ENCODE measurements around the gene MEST.

The MEST gene

DNA sequence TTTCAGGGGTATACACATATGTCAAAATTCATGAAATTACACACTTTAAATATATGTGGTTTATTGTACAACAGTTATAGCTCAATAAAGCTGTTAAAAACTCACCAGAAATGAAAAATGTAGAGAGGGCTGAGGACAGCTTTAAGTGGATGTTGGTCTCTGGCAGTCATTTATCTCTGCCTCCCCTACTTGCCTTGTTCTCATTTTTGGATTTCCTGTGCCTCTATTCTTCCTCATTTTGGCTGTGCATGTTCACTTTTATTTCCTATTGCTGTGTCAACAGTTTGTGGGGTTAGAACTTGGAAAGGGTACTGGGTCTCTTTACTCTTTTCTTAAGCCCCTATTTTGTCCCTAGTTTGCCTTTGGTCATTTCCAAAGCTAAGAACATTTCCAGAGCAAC, 18.6 kb upstream of the MEST start:
- H3K9me3 ChIP-seq (ENCODE audit: insufficient read depth, low read length), result no peaks in the 10 kb centered on the region
- H3K27ac ChIP-seq (ENCODE audit: low read depth, low read length), result no peak overlapping the region
- peak overlapping the region; percentile 87 for H2AFZ ChIP-seq (ENCODE audit: low read depth, low read length, severe bottlenecking)
- no peaks in the 10 kb centered on the region for H4K20me1 ChIP-seq (ENCODE audit: low read depth, low read length)
- peak overlapping the region; percentile 39 for H3K4me2 ChIP-seq (ENCODE audit: low read depth, low read length, poor library complexity, severe bottlenecking)
- no peak overlapping the region for H3K9ac ChIP-seq (ENCODE audit: low read length)
- H3K27me3 ChIP-seq (ENCODE audit: low read length), result no peaks in the 10 kb centered on the region
- H3F3A ChIP-seq (ENCODE audit: insufficient read depth), result no peaks in the 10 kb centered on the region
- no peaks in the 10 kb centered on the region for H3K79me2 ChIP-seq (ENCODE audit: insufficient read depth, low read length)
- no peak overlapping the region for H3K4me3 ChIP-seq (ENCODE audit: insufficient read depth, low read length, poor library complexity, severe bottlenecking)
- H3K9me2 ChIP-seq (replicated peaks; ENCODE audit: insufficient read depth, low read length), result no peaks in the 10 kb centered on the region
- no peak for TF ChIP-seq EZH2phosphoT487 (conservative IDR thresholded peaks at IDR 0.05; ENCODE audit: low read length)
- TF ChIP-seq, protein P1, sequence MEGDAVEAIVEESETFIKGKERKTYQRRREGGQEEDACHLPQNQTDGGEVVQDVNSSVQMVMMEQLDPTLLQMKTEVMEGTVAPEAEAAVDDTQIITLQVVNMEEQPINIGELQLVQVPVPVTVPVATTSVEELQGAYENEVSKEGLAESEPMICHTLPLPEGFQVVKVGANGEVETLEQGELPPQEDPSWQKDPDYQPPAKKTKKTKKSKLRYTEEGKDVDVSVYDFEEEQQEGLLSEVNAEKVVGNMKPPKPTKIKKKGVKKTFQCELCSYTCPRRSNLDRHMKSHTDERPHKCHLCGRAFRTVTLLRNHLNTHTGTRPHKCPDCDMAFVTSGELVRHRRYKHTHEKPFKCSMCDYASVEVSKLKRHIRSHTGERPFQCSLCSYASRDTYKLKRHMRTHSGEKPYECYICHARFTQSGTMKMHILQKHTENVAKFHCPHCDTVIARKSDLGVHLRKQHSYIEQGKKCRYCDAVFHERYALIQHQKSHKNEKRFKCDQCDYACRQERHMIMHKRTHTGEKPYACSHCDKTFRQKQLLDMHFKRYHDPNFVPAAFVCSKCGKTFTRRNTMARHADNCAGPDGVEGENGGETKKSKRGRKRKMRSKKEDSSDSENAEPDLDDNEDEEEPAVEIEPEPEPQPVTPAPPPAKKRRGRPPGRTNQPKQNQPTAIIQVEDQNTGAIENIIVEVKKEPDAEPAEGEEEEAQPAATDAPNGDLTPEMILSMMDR (IDR thresholded peaks at IDR 0.05; ENCODE audit: insufficient read depth, low read length, poor library complexity, severe bottlenecking), result no peak
- H3K36me3 ChIP-seq (ENCODE audit: low read length), result no peaks in the 10 kb centered on the region

DNA sequence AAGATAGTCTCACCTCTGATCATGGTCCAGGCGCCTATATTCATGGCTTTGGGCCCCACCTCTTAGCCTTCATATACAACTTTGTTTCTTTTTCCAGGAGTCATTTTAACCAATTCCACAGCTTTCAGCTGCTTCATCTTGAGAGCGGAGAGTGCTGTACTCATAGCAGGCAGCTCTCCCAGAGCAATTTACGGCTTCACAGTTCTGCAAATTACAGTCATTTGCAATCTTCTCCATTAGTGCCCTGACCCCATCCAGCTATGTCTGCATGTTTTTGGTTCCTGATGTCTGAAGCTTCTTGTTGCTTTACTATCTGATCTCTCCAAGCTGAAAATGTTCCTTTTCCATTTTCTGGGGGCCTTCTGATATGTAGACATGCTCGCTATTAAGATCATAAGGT, 18.0 kb upstream of the MEST start:
- Histone ChIP-seq H3K4me2 (ENCODE audit: low read depth, low read length, poor library complexity, severe bottlenecking) (peak overlapping the region; percentile 39), H3F3A (ENCODE audit: insufficient read depth) (no peaks in the 10 kb centered on the region), H3K36me3 (ENCODE audit: low read length) (no peaks in the 10 kb centered on the region), H3K9me3 (ENCODE audit: insufficient read depth, low read length) (no peaks in the 10 kb centered on the region), H3K79me2 (ENCODE audit: insufficient read depth, low read length) (no peaks in the 10 kb centered on the region), H3K4me3 (ENCODE audit: insufficient read depth, low read length, poor library complexity, severe bottlenecking) (no peak overlapping the region), H2AFZ (ENCODE audit: low read depth, low read length, severe bottlenecking) (no peak overlapping the region), H3K9ac (ENCODE audit: low read length) (no peak overlapping the region), H3K27ac (ENCODE audit: low read depth, low read length) (no peak overlapping the region), H3K27me3 (ENCODE audit: low read length) (no peaks in the 10 kb centered on the region), H3K9me2 (replicated peaks; ENCODE audit: insufficient read depth, low read length) (no peaks in the 10 kb centered on the region), H4K20me1 (ENCODE audit: low read depth, low read length) (no peaks in the 10 kb centered on the region)
- TF ChIP-seq EZH2phosphoT487 (conservative IDR thresholded peaks at IDR 0.05; ENCODE audit: low read length), result no peak
- TF ChIP-seq, protein P1 (IDR thresholded peaks at IDR 0.05; ENCODE audit: insufficient read depth, low read length, poor library complexity, severe bottlenecking), result no peak

DNA sequence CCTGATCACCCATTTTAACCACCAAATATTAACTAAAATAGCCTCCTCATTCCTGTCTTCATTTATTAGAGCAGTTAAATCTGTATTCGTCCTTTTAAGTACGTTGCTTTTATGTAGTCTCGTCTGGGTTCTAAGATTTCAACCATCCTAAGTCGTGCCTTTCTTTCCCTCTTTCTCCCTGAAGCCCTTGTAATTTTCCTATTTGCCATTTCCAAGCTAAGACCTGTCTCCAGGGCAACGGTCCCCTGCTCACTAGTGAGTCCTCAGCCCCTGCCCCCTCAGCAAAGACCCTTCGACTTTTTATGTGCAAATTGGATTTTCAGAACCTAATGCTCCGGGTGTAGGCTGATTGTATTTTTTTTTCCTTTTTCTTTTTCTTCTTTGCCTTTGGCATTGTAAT, 16.1 kb upstream of the MEST start:
- no peak overlapping the region for H3K27ac ChIP-seq (ENCODE audit: low read depth, low read length)
- H3K79me2 ChIP-seq (ENCODE audit: insufficient read depth, low read length), result no peaks in the 10 kb centered on the region
- H3F3A ChIP-seq (ENCODE audit: insufficient read depth), result no peaks in the 10 kb centered on the region
- no peak overlapping the region for H3K4me3 ChIP-seq (ENCODE audit: insufficient read depth, low read length, poor library complexity, severe bottlenecking)
- no peaks in the 10 kb centered on the region for H3K9me3 ChIP-seq (ENCODE audit: insufficient read depth, low read length)
- H3K27me3 ChIP-seq (ENCODE audit: low read length), result no peaks in the 10 kb centered on the region
- no peak overlapping the region for H3K4me2 ChIP-seq (ENCODE audit: low read depth, low read length, poor library complexity, severe bottlenecking)
- no peak overlapping the region for H3K9ac ChIP-seq (ENCODE audit: low read length)
- H3K36me3 ChIP-seq (ENCODE audit: low read length), result no peaks in the 10 kb centered on the region
- no peak overlapping the region for H2AFZ ChIP-seq (ENCODE audit: low read depth, low read length, severe bottlenecking)
- H4K20me1 ChIP-seq (ENCODE audit: low read depth, low read length), result no peaks in the 10 kb centered on the region
- TF ChIP-seq, protein P1 (IDR thresholded peaks at IDR 0.05; ENCODE audit: insufficient read depth, low read length, poor library complexity, severe bottlenecking), result no peak
- TF ChIP-seq EZH2phosphoT487 (conservative IDR thresholded peaks at IDR 0.05; ENCODE audit: low read length), result no peak
- H3K9me2 ChIP-seq (replicated peaks; ENCODE audit: insufficient read depth, low read length), result no peaks in the 10 kb centered on the region

Data from SU-DHL-6 (cell line).